ENCODE results near the gene MICAL2. TPM values are rescaled to one million over a fixed set of nuclear protein-coding genes. Genes with fewer than 3 reads are reported as not detected.

The MICAL2 gene
- polyA plus RNA-seq, 1 donor: 7.1 TPM

DNA sequence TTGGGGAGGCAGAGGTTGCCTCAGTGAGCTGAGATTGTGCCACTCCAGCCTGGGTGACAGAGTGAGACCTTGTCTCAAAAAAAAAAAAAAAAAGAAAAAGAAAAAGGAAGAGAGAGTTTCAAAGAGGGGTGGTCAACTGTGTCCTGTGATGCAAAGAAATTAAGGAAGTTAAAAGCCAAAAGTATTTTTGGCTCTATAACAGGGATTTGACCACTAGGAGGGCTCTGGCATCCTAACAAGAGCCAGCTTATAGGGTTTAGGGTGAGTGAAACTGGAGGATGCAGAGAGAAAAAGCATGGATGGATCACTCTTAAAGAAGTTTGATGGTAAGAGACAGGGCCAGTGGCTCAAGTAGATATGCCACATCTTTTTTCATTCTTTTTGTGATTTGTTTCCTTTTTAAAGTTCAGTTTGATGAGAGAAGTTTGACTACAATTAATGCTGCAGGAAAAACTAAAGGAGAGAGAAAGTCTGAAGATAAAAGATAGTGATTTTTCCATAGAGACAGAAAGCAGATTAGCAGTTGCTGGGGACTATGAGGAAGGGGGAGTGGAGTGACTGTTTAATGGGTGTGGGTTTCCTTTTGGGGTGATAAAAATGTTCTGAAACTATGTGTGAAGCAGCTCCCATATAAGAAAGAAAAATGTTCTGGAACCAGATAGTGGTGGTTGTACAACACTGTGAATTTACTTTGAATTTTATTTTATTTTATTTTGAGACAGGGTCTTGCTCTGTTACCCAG lies 11.1 kb upstream of the MICAL2 start:
- DNase-seq: no peak

DNA sequence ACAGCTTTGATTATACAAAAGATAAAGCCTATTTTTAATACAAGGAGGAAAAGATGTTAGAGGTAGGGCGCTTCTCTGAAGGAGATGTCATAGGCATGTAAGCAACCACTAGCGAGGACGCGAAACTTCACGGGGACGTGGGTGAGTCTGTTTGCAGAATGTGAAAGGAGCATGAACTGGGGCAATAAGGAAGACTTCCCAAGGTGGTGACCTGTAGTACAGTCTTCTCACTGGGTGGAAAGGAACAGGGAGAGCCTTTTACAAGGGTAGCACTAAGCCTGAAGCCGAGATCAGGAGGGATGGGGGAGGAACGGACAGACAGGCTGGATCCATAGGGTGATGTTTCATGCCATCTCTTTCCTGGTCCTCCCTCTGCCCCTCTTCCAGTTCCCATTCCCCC lies 10.0 kb upstream of the MICAL2 start:
- DNase-seq: no peak

- DNase-seq: no peak
Measured at GRCh38 chr11:12100841-12101242, 9.5 kb upstream of the MICAL2 start.

DNA sequence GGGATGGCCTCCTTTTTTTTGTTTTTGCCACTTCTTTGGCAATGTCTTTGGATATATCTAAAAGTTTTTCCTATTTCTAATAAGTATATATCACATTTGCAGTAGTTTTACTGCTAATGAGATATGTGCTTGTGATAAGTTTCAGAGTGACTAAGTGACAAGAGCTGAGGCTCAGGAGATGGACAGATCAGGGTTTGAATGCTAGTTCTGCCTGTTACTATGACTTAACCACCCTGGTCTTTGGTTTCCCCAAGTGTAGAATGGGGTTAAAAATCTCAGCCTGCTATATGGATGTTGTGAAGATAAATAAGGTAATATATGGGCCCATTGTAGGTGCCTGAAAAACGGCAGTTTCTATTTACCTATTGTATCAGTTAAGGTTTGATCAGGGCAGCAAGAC lies 9.1 kb upstream of the MICAL2 start:
- DNase-seq: no peak

- no peak for DNase-seq
Measured at GRCh38 chr11:12102588-12103410, 7.6 kb upstream of the MICAL2 start.

DNA sequence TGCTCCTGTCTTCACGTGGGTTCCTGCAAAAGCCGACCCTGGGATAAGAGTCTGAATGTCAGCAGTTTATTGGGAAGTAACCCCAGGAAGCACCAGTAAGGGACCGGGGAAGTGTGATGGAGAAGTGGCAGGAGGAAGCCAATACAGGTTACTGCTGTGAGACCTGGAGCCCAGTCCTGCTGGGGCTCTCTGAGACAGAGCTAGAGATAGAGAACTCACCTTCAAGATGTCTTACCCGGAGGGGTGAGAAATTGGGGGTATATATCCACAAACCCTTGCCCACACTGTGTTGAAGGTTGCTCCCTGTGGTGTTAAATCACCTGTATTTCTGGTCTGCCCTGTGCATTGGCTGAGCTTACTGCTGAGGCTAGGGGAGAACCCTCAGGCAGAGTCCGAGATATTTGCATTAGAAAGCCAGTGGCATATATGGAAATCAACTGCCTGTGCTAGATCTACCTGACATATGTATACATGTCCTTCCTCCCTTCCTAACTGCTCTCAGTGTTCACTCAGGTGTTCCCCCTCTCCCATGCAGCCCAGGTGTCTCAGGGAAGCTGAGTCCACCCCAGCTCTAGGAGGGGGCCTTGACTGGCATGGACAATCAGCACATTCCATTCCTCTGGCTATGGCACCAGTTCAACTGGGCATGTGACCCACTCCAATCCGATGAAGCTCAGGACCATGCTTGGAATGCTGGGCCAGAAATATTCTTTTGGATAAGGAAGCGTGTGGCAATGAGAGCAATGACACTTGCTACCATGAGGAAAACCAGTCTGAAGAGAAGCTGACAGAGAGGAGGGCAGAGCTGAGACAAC lies 6.8 kb upstream of the MICAL2 start:
- DNase-seq: no peak

- DNase-seq: no peak
Measured at GRCh38 chr11:12105471-12105870, 4.9 kb upstream of the MICAL2 start.

- DNase-seq: no peak
Measured at GRCh38 chr11:12106101-12106500, 4.3 kb upstream of the MICAL2 start.

DNA sequence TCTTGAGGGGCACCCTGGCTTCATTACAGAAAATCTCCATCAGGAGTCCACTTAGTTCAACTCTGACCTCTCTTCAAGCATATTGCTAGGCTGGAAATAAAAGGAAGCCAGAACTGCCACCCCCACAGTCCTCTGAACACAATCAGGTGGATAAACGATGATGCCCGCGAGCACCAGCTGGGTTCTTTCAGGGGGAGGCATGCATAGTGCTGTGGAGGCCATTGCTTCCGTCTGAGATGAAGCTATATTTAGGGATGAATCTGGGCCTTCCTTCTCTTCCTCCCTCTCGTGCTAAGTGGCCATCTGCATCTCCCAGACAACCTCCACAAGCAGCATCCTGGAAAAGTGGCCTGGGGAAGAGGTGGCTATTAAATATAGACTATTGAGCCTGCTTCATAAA lies 3.9 kb upstream of the MICAL2 start:
- DNase-seq: no peak

DNA sequence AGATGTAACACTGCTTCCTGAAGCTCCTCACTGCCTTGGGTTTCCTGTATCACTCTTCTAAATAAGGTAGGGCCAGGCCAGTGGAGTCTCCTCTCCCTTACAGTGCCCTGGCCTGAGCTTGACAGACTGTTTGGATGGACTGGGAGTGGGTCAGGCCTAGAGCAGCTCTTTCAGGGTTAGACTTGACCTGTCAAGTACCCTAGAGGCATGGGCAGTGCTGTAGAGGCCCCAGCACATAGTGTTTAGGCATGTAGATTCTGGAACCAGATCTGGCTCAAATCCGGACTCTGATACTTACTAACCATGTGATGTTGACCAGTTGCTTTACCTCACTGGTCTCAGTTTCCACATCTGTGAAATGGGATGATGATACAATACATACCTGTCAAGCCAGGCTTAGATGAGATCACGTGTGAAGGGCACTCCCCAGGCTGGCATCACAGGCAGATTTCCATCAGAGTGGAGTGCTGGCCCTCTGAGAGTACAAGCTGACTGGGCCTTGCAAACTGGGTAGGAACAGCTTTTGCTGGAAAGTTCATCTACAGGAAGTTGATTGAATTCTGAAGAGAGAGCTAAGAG lies 1.4 kb upstream of the MICAL2 start:
- no peak for DNase-seq

GRCh38 chr11:12109591-12110196 lies 696 bp upstream of the MICAL2 start:
- no peak for DNase-seq

DNA sequence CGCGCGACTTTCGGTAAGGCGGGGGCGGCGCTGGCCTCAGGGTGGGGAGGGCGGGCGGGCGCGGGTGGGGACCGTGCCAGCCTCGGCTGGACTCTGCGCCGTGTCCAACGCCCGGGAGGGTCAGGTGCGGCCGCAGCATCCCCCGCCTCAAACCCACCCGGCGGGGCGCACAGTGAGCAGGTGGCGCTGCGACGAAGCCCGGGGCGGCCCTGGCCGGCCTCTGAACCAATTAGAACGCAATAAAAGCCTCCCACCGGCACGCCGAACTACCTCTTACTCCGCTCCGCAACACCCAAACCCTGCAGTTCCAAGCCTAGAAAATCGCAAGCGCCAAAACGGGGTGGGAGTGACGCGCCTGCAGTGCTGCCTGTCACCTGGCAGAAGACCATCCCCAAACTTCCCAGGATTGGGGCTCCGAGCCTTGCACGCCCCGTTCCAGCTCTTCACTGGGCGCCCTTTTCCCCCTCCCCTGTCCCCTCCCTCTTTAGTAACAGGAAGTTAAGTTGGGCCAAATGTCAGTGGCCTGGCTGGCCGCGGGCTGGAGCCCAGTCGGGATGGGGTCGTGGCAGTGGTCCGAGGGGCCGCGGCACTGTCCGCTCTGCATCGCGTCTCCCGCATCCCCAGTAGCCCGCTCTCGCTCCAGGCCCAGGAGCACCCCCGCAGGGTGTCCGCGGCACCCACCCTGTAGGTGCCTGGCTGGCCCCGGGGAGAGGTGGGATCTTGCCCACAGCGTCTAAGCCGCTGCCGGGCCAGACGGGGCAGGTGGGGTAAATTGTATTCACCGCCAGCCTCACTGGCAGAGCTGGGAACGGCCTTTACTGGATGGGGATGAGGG lies 541 bp downstream of the MICAL2 start:
- no peak for DNase-seq

GRCh38 chr11:12111549-12112520 lies 1.4 kb downstream of the MICAL2 start:
- no peak for DNase-seq

GRCh38 chr11:12112750-12113149 lies 2.4 kb downstream of the MICAL2 start:
- no peak for DNase-seq

- no peak for DNase-seq
Measured at GRCh38 chr11:12113294-12113693, 2.9 kb downstream of the MICAL2 start.

- DNase-seq: no peak
Measured at GRCh38 chr11:12114193-12115033, 4.0 kb downstream of the MICAL2 start.

DNA sequence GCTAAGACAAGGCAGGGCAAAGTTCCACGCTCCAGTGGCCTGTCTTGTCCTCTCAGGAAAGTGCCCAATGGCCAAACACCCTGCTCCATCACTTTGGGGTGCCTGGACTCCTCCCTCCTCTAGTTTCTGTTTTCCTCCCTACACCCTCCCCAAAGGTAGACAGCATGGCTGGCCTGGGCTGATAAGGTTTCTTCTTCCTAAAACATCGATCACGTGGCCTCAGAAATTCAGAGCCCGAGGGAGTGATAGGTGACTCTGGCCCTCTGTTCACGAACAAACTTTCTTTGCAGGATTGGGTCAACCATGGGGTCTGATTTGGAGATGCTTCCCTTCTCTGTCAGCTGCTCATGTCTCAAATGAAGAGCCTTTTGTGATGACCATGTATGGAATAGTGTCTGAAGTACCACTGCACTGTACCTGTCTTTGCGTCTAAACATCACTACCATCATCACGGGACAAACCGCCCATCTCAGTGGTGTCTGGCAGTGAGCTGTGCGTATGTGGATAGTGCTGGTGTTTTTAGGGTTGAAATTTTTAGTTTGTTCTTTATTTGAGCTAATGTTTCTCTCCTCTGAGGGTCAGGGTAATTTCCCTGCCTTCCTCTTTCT lies 6.1 kb downstream of the MICAL2 start:
- no peak for DNase-seq

- DNase-seq: no peak
Measured at GRCh38 chr11:12117200-12117599, 6.8 kb downstream of the MICAL2 start.
